ENCODE data around the gene MSTN.

- no peak for TF ChIP-seq CTCF (IDR thresholded peaks at IDR 0.05)
- TF ChIP-seq POLR2A (IDR thresholded peaks at IDR 0.05): no peak
These were observed 10.2 kb downstream of the MSTN start for GRCh38 chr2:190052307-190052706.

All from adrenal gland (tissue), 5 donors.